Astrocyte of the spinal cord (primary cell): ENCODE results near the gene OXSR1.

Source experiments
- DNase-seq: peaks from one replicate; pipeline ENCODE4 v3.0.0; 2011; ENCODE audit warnings: low read depth, low spot score
- H3K4me3 ChIP-seq: 2 replicates; pipeline ENCODE4 v1.5.1; 2011; ENCODE audit warnings: low read depth, mild to moderate bottlenecking, low read length, moderate library complexity
- in situ Hi-C: cut with HindIII; loops from 2 replicates; pipeline ENCODE4 v1.10.0; 2017; ENCODE audit warnings: low sequenced_read_pairs
- TF ChIP-seq, protein P1 (sequence below): IDR thresholded peaks from 2 replicates; pipeline ENCODE4 v1.5.1; 2012; ENCODE audit warnings: low read depth, mild to moderate bottlenecking, low read length, inconsistent platforms

OXSR1 gene

DNA sequence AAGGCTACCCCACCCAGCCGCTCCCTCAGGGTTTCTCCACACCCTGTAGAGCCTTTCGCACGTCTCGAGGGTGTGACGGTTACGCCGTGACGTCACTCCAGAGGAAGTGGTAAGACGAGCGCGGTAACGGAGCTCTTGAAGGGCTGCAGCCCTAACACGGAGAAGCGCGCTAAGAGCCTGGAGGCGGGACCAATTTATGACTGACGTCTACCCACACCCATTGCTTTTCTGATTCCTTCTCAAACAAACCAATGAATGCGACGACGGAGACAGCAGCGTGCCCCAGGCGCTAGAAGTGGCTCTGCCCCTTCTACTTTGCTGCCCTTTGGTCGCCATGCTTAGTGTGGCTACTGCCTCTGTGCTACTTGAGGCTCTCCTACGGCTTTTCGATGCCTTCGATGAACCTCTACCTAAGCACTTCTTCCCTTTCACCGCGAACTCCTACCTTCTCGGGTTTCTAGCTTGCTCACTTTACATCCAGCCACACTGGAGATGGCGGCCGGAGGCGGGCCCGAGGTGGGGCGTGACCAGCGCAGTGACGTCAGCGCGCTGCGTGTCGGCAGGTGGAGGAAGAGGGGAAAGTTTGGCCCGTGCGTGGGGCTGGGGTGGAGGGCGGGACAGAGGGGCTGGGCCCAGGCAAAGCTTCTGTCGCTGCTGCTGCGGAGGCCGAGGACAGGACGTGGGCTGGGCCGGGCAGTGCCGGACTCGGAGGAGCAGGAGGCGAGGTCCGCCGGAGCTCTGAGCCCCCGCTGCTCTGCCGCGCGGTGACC, at the start of gene OXSR1:
TSS of gene OXSR1 (plus strand) at position 586 of the 770 bp plus-strand sequence. CDS start 340 bp downstream, outside the sequence.
- peak within 1 kb of the TSS; percentile 87 for H3K4me3 ChIP-seq
- DNase-seq = peak; percentile 100
- in situ Hi-C loops = no loop called here
- TF ChIP-seq, protein P1, sequence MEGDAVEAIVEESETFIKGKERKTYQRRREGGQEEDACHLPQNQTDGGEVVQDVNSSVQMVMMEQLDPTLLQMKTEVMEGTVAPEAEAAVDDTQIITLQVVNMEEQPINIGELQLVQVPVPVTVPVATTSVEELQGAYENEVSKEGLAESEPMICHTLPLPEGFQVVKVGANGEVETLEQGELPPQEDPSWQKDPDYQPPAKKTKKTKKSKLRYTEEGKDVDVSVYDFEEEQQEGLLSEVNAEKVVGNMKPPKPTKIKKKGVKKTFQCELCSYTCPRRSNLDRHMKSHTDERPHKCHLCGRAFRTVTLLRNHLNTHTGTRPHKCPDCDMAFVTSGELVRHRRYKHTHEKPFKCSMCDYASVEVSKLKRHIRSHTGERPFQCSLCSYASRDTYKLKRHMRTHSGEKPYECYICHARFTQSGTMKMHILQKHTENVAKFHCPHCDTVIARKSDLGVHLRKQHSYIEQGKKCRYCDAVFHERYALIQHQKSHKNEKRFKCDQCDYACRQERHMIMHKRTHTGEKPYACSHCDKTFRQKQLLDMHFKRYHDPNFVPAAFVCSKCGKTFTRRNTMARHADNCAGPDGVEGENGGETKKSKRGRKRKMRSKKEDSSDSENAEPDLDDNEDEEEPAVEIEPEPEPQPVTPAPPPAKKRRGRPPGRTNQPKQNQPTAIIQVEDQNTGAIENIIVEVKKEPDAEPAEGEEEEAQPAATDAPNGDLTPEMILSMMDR = no peak

DNA sequence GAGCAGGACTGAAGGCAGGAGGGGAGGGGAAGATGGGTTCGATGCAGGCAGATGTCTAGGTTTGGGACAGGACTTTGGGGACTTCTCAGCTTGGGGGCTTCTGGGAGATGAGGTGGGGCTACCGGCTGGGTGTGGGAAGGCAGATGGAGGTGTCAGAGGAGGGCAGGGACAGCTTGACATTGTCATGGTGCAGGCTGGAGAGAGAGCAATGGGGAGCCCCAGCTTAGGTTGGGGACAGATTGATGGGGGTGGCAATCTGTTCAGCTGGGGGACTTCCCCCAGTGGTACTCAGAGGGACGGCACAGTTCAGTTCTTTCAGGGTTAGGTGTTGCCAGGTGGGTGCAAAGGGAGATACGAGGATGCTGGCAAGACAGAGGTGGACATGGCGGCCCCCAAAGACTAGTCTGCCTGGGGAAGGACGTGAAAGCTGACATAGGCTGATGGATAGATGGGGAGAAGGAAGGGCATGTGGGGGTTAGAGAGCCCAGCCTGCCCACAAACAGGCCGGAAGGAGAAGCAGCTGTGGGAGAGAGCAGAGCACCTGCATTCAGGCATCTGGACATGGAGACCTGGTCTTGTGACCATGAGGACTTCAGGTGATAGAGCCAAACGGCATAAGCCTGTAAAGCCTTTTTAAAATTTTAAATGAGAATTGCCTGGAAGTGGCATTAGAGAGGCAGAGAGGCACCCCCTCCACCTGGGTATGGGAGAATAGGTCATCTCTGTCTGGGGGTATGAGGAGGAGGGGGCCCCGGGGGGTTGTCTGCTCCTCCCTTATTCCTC, 49.5 kb upstream of the OXSR1 start:
- in situ Hi-C loops = no loop called here
- TF ChIP-seq, protein P1 = no peak
- no peak for DNase-seq
- H3K4me3 ChIP-seq = no peak overlapping the region

DNA sequence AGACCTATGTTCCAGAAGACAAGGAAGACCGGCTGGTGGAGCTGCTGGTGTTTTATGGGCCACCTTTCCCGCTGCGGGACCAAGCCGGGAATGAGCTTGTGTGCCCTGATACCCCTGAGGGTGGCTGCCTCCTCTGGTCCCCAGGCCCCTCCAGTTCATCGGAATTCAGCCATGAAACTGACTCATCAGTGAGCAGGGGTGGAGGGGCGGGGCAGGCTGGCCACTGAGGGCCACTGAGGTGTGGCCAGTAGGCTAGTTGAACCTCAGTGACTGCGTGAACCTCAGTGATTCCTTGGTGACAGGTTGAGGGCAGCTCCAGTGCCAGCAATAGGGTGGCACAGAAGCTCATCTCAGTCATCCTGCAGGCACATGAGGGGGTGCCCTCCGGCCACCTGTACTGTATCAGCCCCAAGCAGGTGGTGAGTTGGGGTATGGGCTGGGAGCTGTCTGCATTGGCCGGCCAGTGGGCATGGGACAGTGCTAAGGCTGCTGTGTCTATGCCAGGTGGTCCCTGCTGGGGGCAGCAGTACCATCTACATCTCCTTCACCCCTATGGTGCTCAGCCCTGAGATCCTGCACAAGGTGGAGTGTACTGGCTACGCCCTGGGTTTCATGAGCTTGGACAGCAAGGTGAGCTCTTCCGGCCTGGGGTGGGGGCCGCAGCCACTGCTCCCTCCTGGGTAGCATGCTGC, 48.7 kb upstream of the OXSR1 start:
- TF ChIP-seq, protein P1 = no peak

DNA sequence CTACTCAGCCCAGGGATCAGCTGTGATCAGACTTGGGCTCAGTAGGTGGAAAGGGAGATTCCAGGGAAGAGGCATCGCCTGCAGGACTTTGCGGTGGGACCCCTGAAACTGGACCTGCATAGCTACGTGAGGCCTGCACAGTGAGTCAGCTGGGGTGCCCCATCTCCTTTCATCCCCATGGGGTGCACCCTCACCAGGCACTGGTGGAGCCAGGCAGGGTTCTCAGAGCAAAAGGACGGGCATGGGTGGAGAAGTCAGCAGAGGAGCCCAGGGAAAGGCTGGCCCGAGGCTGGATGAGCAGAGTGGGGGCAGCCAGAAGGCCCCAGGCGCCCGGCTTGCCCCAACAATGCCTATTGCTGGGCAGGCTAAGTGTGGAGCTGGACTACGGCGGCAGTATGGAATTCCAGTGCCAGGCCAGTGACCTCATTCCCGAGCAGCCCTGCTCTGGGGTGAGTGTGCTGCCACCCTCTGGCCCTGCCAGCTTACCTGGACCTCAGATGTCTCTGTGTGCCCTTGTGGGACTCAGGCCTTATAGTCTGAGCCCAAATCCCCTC, 48.1 kb upstream of the OXSR1 start:
- in situ Hi-C loops = no loop called here
- TF ChIP-seq, protein P1 = no peak
- no peak for DNase-seq
- no peak overlapping the region for H3K4me3 ChIP-seq

More for the DNA sequence above, 48.7 kb upstream of the OXSR1 start:
- in situ Hi-C loops = no loop called here
- no peak for DNase-seq
- H3K4me3 ChIP-seq = no peak overlapping the region

DNA sequence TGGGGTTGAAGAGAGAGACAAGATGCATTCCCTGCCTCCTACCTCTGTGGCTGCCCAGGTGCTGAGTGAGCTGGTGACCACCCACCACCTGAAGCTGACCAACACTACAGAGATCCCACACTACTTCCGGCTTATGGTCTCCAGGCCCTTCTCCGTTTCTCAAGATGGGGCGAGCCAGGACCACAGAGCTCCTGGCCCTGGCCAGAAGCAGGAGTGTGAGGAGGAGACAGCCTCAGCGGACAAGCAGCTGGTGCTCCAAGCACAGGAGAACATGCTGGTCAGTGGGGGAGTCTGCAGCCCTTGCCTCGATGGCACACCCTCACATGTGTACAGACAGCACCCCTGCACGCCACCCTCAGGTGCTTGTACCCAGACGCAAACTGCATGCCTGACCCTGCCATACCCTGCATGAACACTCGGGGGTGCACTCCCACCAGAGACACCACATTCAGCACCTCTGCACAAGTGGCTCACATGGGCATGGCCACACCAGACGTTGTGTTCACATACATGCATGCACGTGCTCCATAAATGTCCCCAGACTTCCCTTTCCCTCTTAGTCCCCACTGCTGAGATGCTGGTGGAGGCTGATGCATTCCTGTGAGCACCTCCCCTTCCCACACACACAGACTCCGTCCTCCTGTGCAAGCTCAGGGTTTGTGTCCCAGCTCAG, 47.5 kb upstream of the OXSR1 start:
- in situ Hi-C loops = no loop called here
- DNase-seq = peak; percentile 49
- TF ChIP-seq, protein P1 = peak; percentile 84
- no peak overlapping the region for H3K4me3 ChIP-seq
